Liver (tissue), 9 donors: Measurements from ENCODE around the gene CCDC89. TPM values are rescaled to one million over a fixed set of nuclear protein-coding genes. Genes with fewer than 3 reads are reported as not detected.

Experiments used
- DNase-seq: peaks from one replicate; pipeline ENCODE4 v3.0.0-alpha.2; 2017; ENCODE audit warnings: low spot score
- H3K27ac ChIP-seq, 2 donors: one replicate each; pipeline ENCODE4 v1.7.0; 2013; ENCODE audit warnings: inconsistent platforms in 2 of 2, low read length in 2 of 2, control low read depth in 1 of 2, low read depth in 1 of 2, mild to moderate bottlenecking in 1 of 2
- H3K27me3 ChIP-seq, 4 donors: one replicate each; pipeline versions ENCODE4 v1.6.1 to v1.7.0; 2013; ENCODE audit warnings: low read length in 3 of 4, inconsistent platforms in 1 of 4, mild to moderate bottlenecking in 1 of 4, moderate library complexity in 1 of 4; ENCODE audit not compliant: control insufficient read depth in 4 of 4, insufficient read depth in 4 of 4
- H3K36me3 ChIP-seq, 4 donors: one replicate each; pipeline versions ENCODE4 v1.6.1 to v1.7.0; 2013; ENCODE audit warnings: low read length in 3 of 4, mild to moderate bottlenecking in 3 of 4, low read depth in 1 of 4, moderate library complexity in 1 of 4; ENCODE audit not compliant: control insufficient read depth in 4 of 4, insufficient read depth in 3 of 4
- H3K4me1 ChIP-seq, 4 donors: one replicate each; pipeline versions ENCODE4 v1.6.1 to v1.7.0; 2013; ENCODE audit warnings: low read length in 3 of 4, mild to moderate bottlenecking in 3 of 4, moderate library complexity in 1 of 4; ENCODE audit not compliant: control insufficient read depth in 4 of 4, insufficient read depth in 4 of 4
- H3K4me3 ChIP-seq, 3 donors: one replicate each; pipeline versions ENCODE4 v1.6.1 to v1.7.0; 2013; ENCODE audit warnings: low read length in 3 of 3, control low read depth in 1 of 3, low read depth in 1 of 3, mild to moderate bottlenecking in 1 of 3
- H3K9ac ChIP-seq, 2 donors: one replicate each; pipeline ENCODE4 v1.7.0; 2013; ENCODE audit warnings: low read length in 2 of 2, mild to moderate bottlenecking in 2 of 2, moderate library complexity in 2 of 2, control low read depth in 1 of 2, low read depth in 1 of 2
- H3K9me3 ChIP-seq, 4 donors: one replicate each; pipeline versions ENCODE4 v1.6.1 to v1.7.0; 2013; ENCODE audit warnings: low read length in 3 of 4; ENCODE audit not compliant: control insufficient read depth in 4 of 4
- ATF3 ChIP-seq: IDR thresholded peaks from 2 replicates; pipeline ENCODE4 v1.6.1; 2016; ENCODE audit warnings: antibody characterized with exemption
- CTCF ChIP-seq: fragments of 150-350 bp; IDR thresholded peaks from 2 replicates; pipeline ENCODE4 v1.5.1; 2017; ENCODE audit warnings: improper control_type of control experiment, low read depth, low read length; ENCODE audit not compliant: missing input control
- EGR1 ChIP-seq, 2 donors: IDR thresholded peaks; 2 replicates each; pipeline ENCODE4 v1.6.1; 2016 to 2018; ENCODE audit warnings: antibody characterized with exemption in 2 of 2, low read depth in 2 of 2
- FOXA1 ChIP-seq: IDR thresholded peaks from 2 replicates; pipeline ENCODE4 v1.6.1; 2016; ENCODE audit warnings: antibody characterized with exemption
- FOXA2 ChIP-seq: IDR thresholded peaks from 2 replicates; pipeline ENCODE4 v1.6.1; 2016; ENCODE audit warnings: antibody characterized with exemption
- GABPA ChIP-seq, 2 donors: IDR thresholded peaks in 1 of 2; conservative IDR thresholded peaks in 1 of 2; 2 replicates each; pipeline ENCODE4 v1.6.1; 2016; ENCODE audit warnings: antibody characterized with exemption in 2 of 2, mild to moderate bottlenecking in 1 of 2, moderate library complexity in 1 of 2
- HNF4A ChIP-seq, 2 donors: conservative IDR thresholded peaks; 2 replicates each; pipeline ENCODE4 v1.6.1; 2016; ENCODE audit warnings: antibody characterized with exemption in 2 of 2, mild to moderate bottlenecking in 2 of 2
- HNF4G ChIP-seq: IDR thresholded peaks from 2 replicates; pipeline ENCODE4 v1.6.1; 2016; ENCODE audit warnings: antibody characterized with exemption
- JUND ChIP-seq, 2 donors: IDR thresholded peaks; 2 replicates each; pipeline ENCODE4 v1.6.1; 2016; ENCODE audit warnings: antibody characterized with exemption in 2 of 2
- NR2F2 ChIP-seq: IDR thresholded peaks from 2 replicates; pipeline ENCODE4 v1.6.1; 2016; ENCODE audit warnings: antibody characterized with exemption
- RAD21 ChIP-seq, 2 donors: IDR thresholded peaks; 2 replicates each; pipeline ENCODE4 v1.6.1; 2016; ENCODE audit warnings: antibody characterized with exemption in 2 of 2, mild to moderate bottlenecking in 2 of 2
- RXRA ChIP-seq, 2 donors: IDR thresholded peaks; 2 replicates each; pipeline ENCODE4 v1.6.1; 2017 to 2018; ENCODE audit warnings: antibody characterized with exemption in 2 of 2, mild to moderate bottlenecking in 1 of 2
- SP1 ChIP-seq: IDR thresholded peaks from 2 replicates; pipeline ENCODE4 v1.6.1; 2018; ENCODE audit warnings: antibody characterized with exemption, mild to moderate bottlenecking
- TAF1 ChIP-seq: conservative IDR thresholded peaks from 2 replicates; pipeline ENCODE4 v1.6.1; 2016; ENCODE audit warnings: antibody characterized with exemption, mild to moderate bottlenecking
- YY1 ChIP-seq: IDR thresholded peaks from 2 replicates; pipeline ENCODE4 v1.6.1; 2016; ENCODE audit warnings: antibody characterized with exemption, mild to moderate bottlenecking
- ZBTB33 ChIP-seq: IDR thresholded peaks from 2 replicates; pipeline ENCODE4 v1.6.1; 2016; ENCODE audit warnings: antibody characterized with exemption
- WGBS: extraction: QIAGEN DNeasy Blood & Tissue Kit; methylation state at CpG from one replicate; pipeline ENCODE4 v1.1.7; 2013; 5-methylcytosine and 5-hydroxymethylcytosine counted together
- polyA plus RNA-seq, 2 donors: library from polyadenylated mRNA; stranded (reverse) in 1 of 2; unstranded in 1 of 2; fragments of 200-250 nt in 1 of 2; fragments of >200 nt in 1 of 2; fragmentation: Nextera tagmentation in 1 of 2; extraction: Ambion mirVana in 1 of 2; gene quantifications; one replicate each; pipeline versions ENCODE4 v1.2.1 to v1.2.3, GENCODE V29; 2013 to 2015
- total RNA-seq, 2 donors: library from RNA; depleted of rRNA; stranded (reverse); fragments of >200 nt; gene quantifications; one replicate each; pipeline ENCODE4 v1.2.3, GENCODE V29; 2014
- TF ChIP-seq, protein P1 (sequence below): IDR thresholded peaks from 2 replicates; pipeline ENCODE4 v1.6.1; 2016; ENCODE audit warnings: antibody characterized with exemption, mild to moderate bottlenecking
- TF ChIP-seq, protein P2 (sequence below): IDR thresholded peaks from 2 replicates; pipeline ENCODE4 v1.6.1; 2016; ENCODE audit warnings: antibody characterized with exemption
- donor health status: healthy.
- donor health status: healthy.
- donor health status: healthy.
- donor health status: healthy.
- donor health status: healthy.

CCDC89 gene
- total and polyA plus RNA-seq, 4 donors = 0.17 to 1.0 (median 0.28) TPM; not detected in 1

GRCh38 chr11:85697747-85698146 is 11.8 kb upstream of the CCDC89 start:
- WGBS = 93% methylated on average over 2 of the region's 2 CpGs
- Histone ChIP-seq H3K9me3 (no peaks in the 10 kb centered on the region), H3K9ac (no peak overlapping the region), H3K27me3 (no peaks in the 10 kb centered on the region), H3K4me3 (no peak overlapping the region), H3K36me3 (no peaks in the 10 kb centered on the region), H3K27ac (no peak overlapping the region), H3K4me1 (no peaks in the 10 kb centered on the region)
- no peak for TF ChIP-seq RXRA (IDR thresholded peaks at IDR 0.05)
- no peak for TF ChIP-seq HNF4A (conservative IDR thresholded peaks at IDR 0.05)
- no peak for TF ChIP-seq JUND (IDR thresholded peaks at IDR 0.05)
- no peak for TF ChIP-seq FOXA1
- TF ChIP-seq CTCF = no peak
- TF ChIP-seq EGR1 (IDR thresholded peaks at IDR 0.05; ENCODE audit: low read depth in 2 of 2) = no peak
- no peak for TF ChIP-seq RAD21 (IDR thresholded peaks at IDR 0.05)
- TF ChIP-seq GABPA (IDR thresholded peaks at IDR 0.05 in 1 of 2, conservative IDR thresholded peaks at IDR 0.05 in 1 of 2) = no peak
- TF ChIP-seq NR2F2 = no peak
- TF ChIP-seq HNF4G = no peak
- no peak for TF ChIP-seq ATF3
- TF ChIP-seq, protein P1, sequence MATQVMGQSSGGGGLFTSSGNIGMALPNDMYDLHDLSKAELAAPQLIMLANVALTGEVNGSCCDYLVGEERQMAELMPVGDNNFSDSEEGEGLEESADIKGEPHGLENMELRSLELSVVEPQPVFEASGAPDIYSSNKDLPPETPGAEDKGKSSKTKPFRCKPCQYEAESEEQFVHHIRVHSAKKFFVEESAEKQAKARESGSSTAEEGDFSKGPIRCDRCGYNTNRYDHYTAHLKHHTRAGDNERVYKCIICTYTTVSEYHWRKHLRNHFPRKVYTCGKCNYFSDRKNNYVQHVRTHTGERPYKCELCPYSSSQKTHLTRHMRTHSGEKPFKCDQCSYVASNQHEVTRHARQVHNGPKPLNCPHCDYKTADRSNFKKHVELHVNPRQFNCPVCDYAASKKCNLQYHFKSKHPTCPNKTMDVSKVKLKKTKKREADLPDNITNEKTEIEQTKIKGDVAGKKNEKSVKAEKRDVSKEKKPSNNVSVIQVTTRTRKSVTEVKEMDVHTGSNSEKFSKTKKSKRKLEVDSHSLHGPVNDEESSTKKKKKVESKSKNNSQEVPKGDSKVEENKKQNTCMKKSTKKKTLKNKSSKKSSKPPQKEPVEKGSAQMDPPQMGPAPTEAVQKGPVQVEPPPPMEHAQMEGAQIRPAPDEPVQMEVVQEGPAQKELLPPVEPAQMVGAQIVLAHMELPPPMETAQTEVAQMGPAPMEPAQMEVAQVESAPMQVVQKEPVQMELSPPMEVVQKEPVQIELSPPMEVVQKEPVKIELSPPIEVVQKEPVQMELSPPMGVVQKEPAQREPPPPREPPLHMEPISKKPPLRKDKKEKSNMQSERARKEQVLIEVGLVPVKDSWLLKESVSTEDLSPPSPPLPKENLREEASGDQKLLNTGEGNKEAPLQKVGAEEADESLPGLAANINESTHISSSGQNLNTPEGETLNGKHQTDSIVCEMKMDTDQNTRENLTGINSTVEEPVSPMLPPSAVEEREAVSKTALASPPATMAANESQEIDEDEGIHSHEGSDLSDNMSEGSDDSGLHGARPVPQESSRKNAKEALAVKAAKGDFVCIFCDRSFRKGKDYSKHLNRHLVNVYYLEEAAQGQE = no peak
- no peak for TF ChIP-seq TAF1
- TF ChIP-seq, protein P2, sequence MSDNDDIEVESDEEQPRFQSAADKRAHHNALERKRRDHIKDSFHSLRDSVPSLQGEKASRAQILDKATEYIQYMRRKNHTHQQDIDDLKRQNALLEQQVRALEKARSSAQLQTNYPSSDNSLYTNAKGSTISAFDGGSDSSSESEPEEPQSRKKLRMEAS = no peak
- TF ChIP-seq SP1 = no peak
- no peak for TF ChIP-seq YY1
- no peak for TF ChIP-seq FOXA2
- TF ChIP-seq ZBTB33 = no peak
- no peak for DNase-seq

GRCh38 chr11:85695546-85695945 is 9.6 kb upstream of the CCDC89 start:
- Histone ChIP-seq H3K9ac (no peak overlapping the region), H3K9me3 (no peaks in the 10 kb centered on the region), H3K27ac (no peak overlapping the region)
- no peak for TF ChIP-seq NR2F2
- no peak for TF ChIP-seq FOXA2
- no peak for TF ChIP-seq GABPA (IDR thresholded peaks at IDR 0.05 in 1 of 2, conservative IDR thresholded peaks at IDR 0.05 in 1 of 2)
- TF ChIP-seq HNF4A (conservative IDR thresholded peaks at IDR 0.05) = no peak
- TF ChIP-seq, protein P1 = no peak
- no peak for TF ChIP-seq YY1
- TF ChIP-seq TAF1 = no peak
- TF ChIP-seq ZBTB33 = no peak
- TF ChIP-seq, protein P2 = no peak
- no peak for TF ChIP-seq ATF3

More at GRCh38 chr11:85695546-85695945, 9.6 kb upstream of the CCDC89 start:
- no peaks in the 10 kb centered on the region for H3K4me1 ChIP-seq
- no peaks in the 10 kb centered on the region for H3K36me3 ChIP-seq
- no peak overlapping the region for H3K4me3 ChIP-seq
- no peaks in the 10 kb centered on the region for H3K27me3 ChIP-seq
- no peak for DNase-seq
